Measurements from ENCODE around the gene NUP188. TPM values are rescaled to one million over a fixed set of nuclear protein-coding genes. Genes with fewer than 3 reads are reported as not detected.

The NUP188 gene
- total RNA-seq, 1 experiment from 2014 or later, result 81.3 TPM

- Histone ChIP-seq H3K36me3 (replicated peaks; ENCODE audit: control insufficient read depth, insufficient read depth, low read length) (peaks cover 17% of the 10 kb centered on the region), H3K4me3 (ENCODE audit: insufficient read depth, low read depth, low read length) (no peak overlapping the region), H3K27me3 (ENCODE audit: control insufficient read depth, insufficient read depth, low read length) (no peaks in the 10 kb centered on the region)
- peak; percentile 50 for DNase-seq
These were observed 66.2 kb downstream of the NUP188 start for GRCh38 chr9:129013674-129014073.

DNA sequence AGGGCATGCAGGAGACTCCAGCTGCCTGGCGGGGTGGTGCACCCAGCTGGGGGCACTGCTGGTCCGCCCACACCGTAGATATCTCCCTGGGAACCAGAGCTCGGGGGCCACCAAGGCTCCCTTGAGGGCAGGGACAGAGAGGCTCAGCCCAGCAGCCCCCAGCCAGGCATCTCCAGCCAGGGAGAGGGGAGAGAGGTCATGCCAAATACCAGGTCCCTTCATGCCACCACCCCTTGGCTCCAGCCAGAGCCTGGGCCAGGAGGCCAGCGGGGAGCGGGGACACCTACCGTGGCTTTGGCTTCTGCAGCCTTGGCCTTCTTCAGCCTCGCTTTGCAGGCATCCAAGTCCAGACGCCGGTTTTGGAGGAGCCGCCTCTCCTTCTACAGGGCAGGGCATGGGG is 66.6 kb downstream of the NUP188 start:
- DNase-seq, result peak; percentile 41
- Histone ChIP-seq H3K36me3 (replicated peaks; ENCODE audit: control insufficient read depth, insufficient read depth, low read length) (peaks cover 16% of the 10 kb centered on the region), H3K27me3 (ENCODE audit: control insufficient read depth, insufficient read depth, low read length) (no peaks in the 10 kb centered on the region), H3K4me3 (ENCODE audit: insufficient read depth, low read depth, low read length) (no peak overlapping the region)

- Histone ChIP-seq H3K27me3 (ENCODE audit: control insufficient read depth, insufficient read depth, low read length) (no peaks in the 10 kb centered on the region), H3K4me3 (ENCODE audit: insufficient read depth, low read depth, low read length) (no peak overlapping the region), H3K36me3 (replicated peaks; ENCODE audit: control insufficient read depth, insufficient read depth, low read length) (peaks cover 16% of the 10 kb centered on the region)
- DNase-seq, result no peak
These were observed 67.1 kb downstream of the NUP188 start for GRCh38 chr9:129014608-129015007.

DNA sequence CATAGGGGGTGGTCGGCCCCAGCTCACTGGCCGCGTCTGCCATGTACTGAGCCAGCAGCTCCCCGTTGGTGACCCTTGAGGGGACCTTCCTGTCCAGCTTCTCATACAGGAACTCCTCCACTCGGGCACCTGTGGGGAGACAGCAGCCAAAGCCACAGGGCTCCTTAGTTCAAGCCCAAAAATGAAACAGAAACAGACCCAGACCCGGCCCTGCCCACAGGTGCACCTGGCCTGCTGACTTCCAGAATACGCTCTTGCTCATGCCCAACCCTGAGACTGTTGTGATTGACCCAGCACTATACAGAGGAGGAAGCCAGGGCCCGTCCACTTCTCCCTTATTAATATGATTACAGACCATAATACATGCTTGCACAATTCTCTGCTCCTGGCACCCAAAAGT is 73.6 kb downstream of the NUP188 start:
- DNase-seq, result no peak
- Histone ChIP-seq H3K4me3 (ENCODE audit: insufficient read depth, low read depth, low read length) (no peak overlapping the region), H3K36me3 (replicated peaks; ENCODE audit: control insufficient read depth, insufficient read depth, low read length) (peaks cover 1% of the 10 kb centered on the region), H3K27me3 (ENCODE audit: control insufficient read depth, insufficient read depth, low read length) (no peaks in the 10 kb centered on the region)

DNA sequence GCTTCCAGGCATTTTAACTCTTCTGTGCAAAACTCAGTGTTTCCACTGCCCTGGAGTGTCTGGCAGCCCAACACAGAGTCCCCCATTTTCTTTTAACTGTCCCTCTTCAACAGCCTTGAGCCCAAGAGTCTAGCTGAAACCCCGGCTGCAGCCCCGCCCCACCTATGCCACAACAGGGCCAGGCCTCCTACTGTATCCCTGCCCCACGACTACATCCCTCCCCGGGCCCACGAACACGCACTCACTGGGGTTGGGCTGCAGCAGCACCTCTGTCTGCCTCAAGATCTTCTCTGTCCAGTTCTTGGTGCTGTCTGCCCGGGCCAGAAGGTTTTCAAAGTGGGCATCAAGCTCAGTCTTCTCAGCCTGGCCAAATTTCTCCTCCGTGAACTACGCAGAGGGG is 74.5 kb downstream of the NUP188 start:
- no peak for DNase-seq
- peaks cover 1% of the 10 kb centered on the region for H3K36me3 ChIP-seq (replicated peaks; ENCODE audit: control insufficient read depth, insufficient read depth, low read length)
- no peak overlapping the region for H3K4me3 ChIP-seq (ENCODE audit: insufficient read depth, low read depth, low read length)
- no peaks in the 10 kb centered on the region for H3K27me3 ChIP-seq (ENCODE audit: control insufficient read depth, insufficient read depth, low read length)

- no peak overlapping the region for H3K4me3 ChIP-seq (ENCODE audit: insufficient read depth, low read depth, low read length)
- H3K36me3 ChIP-seq (replicated peaks; ENCODE audit: control insufficient read depth, insufficient read depth, low read length), result peaks cover 1% of the 10 kb centered on the region
- peak; percentile 79 for DNase-seq
These were observed 75.8 kb downstream of the NUP188 start for GRCh38 chr9:129023036-129023907.

GRCh38 chr9:129023908-129024233 is 76.4 kb downstream of the NUP188 start:
- DNase-seq, result no peak
- no peak overlapping the region for H3K4me3 ChIP-seq (ENCODE audit: insufficient read depth, low read depth, low read length)
- H3K36me3 ChIP-seq (replicated peaks; ENCODE audit: control insufficient read depth, insufficient read depth, low read length), result peaks cover 1% of the 10 kb centered on the region
- no peaks in the 10 kb centered on the region for H3K27me3 ChIP-seq (ENCODE audit: control insufficient read depth, insufficient read depth, low read length)

More at GRCh38 chr9:129023036-129023907, 75.8 kb downstream of the NUP188 start:
- no peaks in the 10 kb centered on the region for H3K27me3 ChIP-seq (ENCODE audit: control insufficient read depth, insufficient read depth, low read length)

GRCh38 chr9:129026442-129027223 is 79.1 kb downstream of the NUP188 start:
- DNase-seq, result peak; percentile 89
- H3K4me3 ChIP-seq (ENCODE audit: insufficient read depth, low read depth, low read length), result peak overlapping the region; percentile 87

GRCh38 chr9:129027224-129027684 is 79.8 kb downstream of the NUP188 start:
- H3K4me3 ChIP-seq (ENCODE audit: insufficient read depth, low read depth, low read length), result peak overlapping the region; percentile 87
- H3K27me3 ChIP-seq (ENCODE audit: control insufficient read depth, insufficient read depth, low read length), result no peaks in the 10 kb centered on the region
- no peaks in the 10 kb centered on the region; the same call in 1 of the 2 replicates for H3K36me3 ChIP-seq (replicated peaks; ENCODE audit: control insufficient read depth, insufficient read depth, low read length)
- peak; percentile 69 for DNase-seq

More at GRCh38 chr9:129026442-129027223, 79.1 kb downstream of the NUP188 start:
- H3K36me3 ChIP-seq (replicated peaks; ENCODE audit: control insufficient read depth, insufficient read depth, low read length), result peaks cover 1% of the 10 kb centered on the region
- H3K27me3 ChIP-seq (ENCODE audit: control insufficient read depth, insufficient read depth, low read length), result no peaks in the 10 kb centered on the region

DNA sequence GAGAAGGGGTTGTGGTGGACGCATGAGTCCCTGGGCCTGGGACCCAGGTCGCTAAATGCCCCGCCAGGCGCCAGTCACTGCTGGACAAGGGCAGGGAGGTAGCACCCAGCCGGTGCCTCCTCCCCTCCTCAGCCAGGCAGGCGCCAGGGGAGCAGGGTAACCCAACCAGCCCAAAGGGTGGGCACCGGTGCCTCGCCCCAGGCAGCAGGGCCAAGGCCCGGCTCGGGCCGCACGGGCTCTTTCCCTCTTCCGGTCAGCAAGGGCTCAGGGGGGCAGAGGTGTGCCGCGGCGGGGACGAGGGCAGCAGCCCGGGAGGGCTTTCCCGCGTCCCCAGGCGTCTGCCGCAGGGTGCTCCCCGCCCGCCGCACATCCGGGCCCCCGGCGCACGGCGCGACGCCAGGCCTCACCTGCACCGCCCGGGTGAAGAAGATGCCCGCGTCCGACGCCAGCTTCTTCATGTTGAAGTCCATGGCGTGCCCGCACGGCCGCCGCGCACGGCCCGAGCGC is 80.2 kb downstream of the NUP188 start:
- H3K27me3 ChIP-seq (ENCODE audit: control insufficient read depth, insufficient read depth, low read length), result no peaks in the 10 kb centered on the region
- H3K4me3 ChIP-seq (ENCODE audit: insufficient read depth, low read depth, low read length), result peak overlapping the region; percentile 87
- H3K36me3 ChIP-seq (replicated peaks; ENCODE audit: control insufficient read depth, insufficient read depth, low read length), result no peaks in the 10 kb centered on the region; the same call in 1 of the 2 replicates
- DNase-seq, result no peak

DNA sequence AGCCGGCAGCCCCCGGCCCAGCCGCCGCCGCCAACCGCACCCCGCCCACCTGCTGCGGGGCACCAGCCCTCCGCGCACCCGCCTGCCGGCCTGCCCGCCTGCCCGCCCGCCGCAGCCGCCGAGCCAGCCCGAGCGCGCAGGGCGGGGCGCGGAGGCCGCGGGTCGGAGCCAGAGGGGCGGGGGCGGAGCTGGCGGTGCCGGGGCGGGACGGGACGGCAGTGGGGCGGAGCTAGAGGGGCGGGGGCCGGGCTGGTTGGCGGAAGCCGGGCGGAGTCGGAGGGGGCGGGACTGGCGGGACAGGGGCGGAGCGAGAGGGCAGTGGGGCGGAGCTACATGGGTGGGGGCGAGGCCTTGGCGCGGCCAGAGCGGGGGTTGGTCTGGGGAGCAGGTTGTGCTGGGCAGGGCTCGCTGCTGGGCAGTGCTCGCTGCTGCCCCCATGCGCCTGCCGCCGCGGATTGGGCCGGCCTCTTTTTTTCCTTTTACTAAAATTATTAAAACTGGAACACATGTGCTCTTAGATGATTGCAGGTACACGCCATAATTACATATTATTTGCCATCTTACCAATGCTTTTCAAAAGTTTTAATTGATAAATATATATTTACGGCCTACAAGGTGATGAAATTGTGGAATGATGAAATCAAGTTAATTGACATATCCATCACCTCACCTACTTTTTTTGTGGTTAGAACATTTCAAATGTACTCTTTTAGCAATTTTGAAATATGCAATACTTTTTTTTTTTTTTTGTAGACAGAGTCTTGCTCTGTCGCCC is 80.9 kb downstream of the NUP188 start, which contains the start of gene SH3GLB2:
Gene SH3GLB2 (minus strand): TSS at position 140 of the 775 bp plus-strand sequence. CDS start 177 bp downstream, outside the sequence.
- peak; percentile 100 for DNase-seq
- peak within 1 kb of the TSS; percentile 87 for H3K4me3 ChIP-seq (ENCODE audit: insufficient read depth, low read depth, low read length)
- no peaks in the 10 kb centered on the region; the same call in 1 of the 2 replicates for H3K36me3 ChIP-seq (replicated peaks; ENCODE audit: control insufficient read depth, insufficient read depth, low read length)
- H3K27me3 ChIP-seq (ENCODE audit: control insufficient read depth, insufficient read depth, low read length), result no peaks in the 10 kb centered on the region

DNA sequence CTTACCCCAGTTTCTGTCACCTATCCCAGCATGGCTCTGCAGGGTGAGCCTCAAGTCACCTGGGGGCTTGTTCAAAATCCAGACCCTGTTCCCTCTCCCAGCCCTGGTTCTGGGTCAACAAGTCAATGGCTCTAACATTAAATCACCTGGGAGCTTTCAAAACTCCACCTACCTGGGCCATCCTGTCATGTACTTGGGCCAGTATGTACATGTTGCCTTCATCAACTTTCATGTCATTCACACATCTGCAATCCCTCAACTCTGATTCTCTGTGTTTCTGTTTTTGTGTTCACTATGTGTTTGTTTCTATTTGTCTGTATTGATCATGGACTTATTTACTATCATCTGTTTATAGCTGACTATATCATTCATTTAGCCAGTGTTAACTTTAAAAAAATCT is 82.7 kb downstream of the NUP188 start:
- H3K4me3 ChIP-seq (ENCODE audit: insufficient read depth, low read depth, low read length), result no peak overlapping the region
- no peaks in the 10 kb centered on the region; the same call in 1 of the 2 replicates for H3K36me3 ChIP-seq (replicated peaks; ENCODE audit: control insufficient read depth, insufficient read depth, low read length)
- DNase-seq, result no peak
- H3K27me3 ChIP-seq (ENCODE audit: control insufficient read depth, insufficient read depth, low read length), result no peaks in the 10 kb centered on the region

DNA sequence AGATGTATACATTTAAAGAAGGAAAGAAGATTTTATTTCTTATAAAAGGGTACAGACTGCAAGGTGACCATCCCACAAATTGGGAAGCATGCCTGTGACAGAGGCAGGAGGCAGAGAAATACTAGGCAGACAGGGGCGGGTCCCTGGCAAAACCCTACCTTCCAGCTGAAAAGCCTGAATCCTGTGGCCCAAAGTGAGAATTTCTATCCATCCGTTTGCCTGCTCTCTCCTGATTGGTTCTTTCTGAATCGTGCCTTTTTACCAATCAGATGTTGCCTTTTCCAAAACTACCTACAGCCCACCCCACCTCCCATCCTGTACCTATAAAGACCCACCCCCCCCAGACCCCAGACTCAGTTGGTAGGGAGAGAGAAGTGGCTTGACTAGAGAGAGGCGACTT is 84.0 kb downstream of the NUP188 start:
- no peaks in the 10 kb centered on the region for H3K36me3 ChIP-seq (replicated peaks; ENCODE audit: control insufficient read depth, insufficient read depth, low read length)
- no peaks in the 10 kb centered on the region for H3K27me3 ChIP-seq (ENCODE audit: control insufficient read depth, insufficient read depth, low read length)
- DNase-seq, result no peak
- H3K4me3 ChIP-seq (ENCODE audit: insufficient read depth, low read depth, low read length), result no peak overlapping the region

Data from H7 (cell line).